Measurements from ENCODE around the gene ARHGAP44.
"Not testable (repeated sequence)": the region's sequence is repeated elsewhere in the genome, so short reads cannot be mapped to it uniquely, and the experiment has no call there.

The ARHGAP44 gene

DNA sequence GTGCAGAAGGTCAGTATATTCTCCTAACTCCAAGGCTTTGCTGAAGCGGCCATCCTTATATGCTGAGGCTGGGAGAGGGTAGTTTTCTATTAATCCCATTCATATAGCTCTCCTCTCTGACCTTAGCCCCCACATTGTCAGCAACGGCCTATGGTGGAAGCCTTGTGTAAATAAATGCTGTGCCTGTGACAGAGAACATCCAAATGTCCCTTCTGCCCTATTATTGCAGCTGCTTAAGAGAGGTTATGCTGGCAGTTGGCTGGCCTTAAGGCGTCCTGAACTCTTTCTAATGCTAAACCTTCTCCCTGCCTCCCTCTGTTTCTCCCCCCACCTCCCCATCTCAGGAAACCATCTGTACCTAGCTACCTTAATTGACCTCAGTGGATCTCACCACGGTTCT is 53.6 kb downstream of the ARHGAP44 start:
- DNase-seq (ENCODE audit: insufficient read length, low spot score) (no peak), FAIRE-seq (no peak)
- no peak for TF ChIP-seq POLR2AphosphoS5 (IDR thresholded peaks at IDR 0.05; ENCODE audit: low read depth, low read length)
- TF ChIP-seq POLR2A (IDR thresholded peaks at IDR 0.05; ENCODE audit: low read depth, low read length): no peak
- TF ChIP-seq POU2F2 (IDR thresholded peaks at IDR 0.05; ENCODE audit: low read depth, low read length): no peak
- no peak for TF ChIP-seq TAF1 (IDR thresholded peaks at IDR 0.05; ENCODE audit: low read depth, low read length)
- TF ChIP-seq PAX5 (IDR thresholded peaks at IDR 0.05; ENCODE audit: insufficient read depth, low read length, severe bottlenecking): no peak
- TF ChIP-seq SPI1 (IDR thresholded peaks at IDR 0.05; ENCODE audit: low read depth, low read length): no peak

DNA sequence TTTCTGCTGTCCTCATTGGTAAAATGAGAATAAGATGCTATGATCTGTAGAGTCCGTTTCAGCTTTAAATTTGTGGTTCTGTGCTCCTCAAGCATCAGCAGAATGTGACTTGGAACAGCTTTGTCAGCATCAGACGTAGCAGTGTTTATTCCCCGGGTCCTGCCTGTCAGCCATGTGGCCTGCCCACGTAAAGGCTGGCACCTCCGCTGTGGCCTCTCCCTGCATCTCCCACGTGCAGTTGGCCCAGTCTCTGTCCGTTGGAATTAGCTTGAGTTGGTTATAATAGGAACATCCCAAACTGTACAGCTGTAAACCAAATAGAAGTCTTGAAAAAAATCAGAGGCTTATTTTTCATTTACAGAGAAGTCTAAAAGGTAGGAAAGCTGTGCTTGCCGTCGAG is 61.7 kb downstream of the ARHGAP44 start:
- TF ChIP-seq POU2F2 (IDR thresholded peaks at IDR 0.05; ENCODE audit: low read depth, low read length) (no peak), PAX5 (IDR thresholded peaks at IDR 0.05; ENCODE audit: insufficient read depth, low read length, severe bottlenecking) (no peak), TAF1 (IDR thresholded peaks at IDR 0.05; ENCODE audit: low read depth, low read length) (no peak), SPI1 (IDR thresholded peaks at IDR 0.05; ENCODE audit: low read depth, low read length) (no peak), POLR2AphosphoS5 (IDR thresholded peaks at IDR 0.05; ENCODE audit: low read depth, low read length) (no peak), POLR2A (IDR thresholded peaks at IDR 0.05; ENCODE audit: low read depth, low read length) (no peak)
- DNase-seq (ENCODE audit: insufficient read length, low spot score) (no peak), FAIRE-seq (no peak)

DNA sequence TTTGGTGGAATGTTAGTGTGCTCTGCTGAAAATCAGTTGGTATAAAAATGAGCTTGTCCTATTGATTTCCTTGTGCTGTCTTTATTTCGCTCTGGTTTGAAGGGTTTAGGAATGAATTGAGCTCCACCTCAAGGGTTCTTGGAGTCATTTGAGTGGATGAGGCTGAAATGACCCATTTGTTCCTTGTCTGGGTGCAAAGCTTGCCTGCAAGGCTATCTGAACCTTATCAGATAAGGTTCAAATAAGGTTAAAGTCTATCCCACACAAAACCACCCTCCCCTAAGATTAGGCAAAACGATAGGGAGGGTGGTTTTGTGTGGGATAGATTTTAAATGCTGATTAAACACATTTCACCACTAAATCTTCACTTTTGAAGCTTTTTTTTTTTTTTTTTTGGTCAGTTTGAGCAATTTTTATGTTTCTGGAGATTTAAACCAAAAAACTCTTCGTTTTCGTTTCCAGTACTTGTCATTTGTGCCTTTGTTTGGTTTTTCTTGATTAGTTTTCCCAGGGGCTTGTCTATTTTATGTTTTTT is 62.7 kb downstream of the ARHGAP44 start:
- FAIRE-seq (no peak), DNase-seq (ENCODE audit: insufficient read length, low spot score) (no peak)
- TF ChIP-seq PAX5 (IDR thresholded peaks at IDR 0.05; ENCODE audit: insufficient read depth, low read length, severe bottlenecking) (no peak), POLR2AphosphoS5 (IDR thresholded peaks at IDR 0.05; ENCODE audit: low read depth, low read length) (no peak)

DNA sequence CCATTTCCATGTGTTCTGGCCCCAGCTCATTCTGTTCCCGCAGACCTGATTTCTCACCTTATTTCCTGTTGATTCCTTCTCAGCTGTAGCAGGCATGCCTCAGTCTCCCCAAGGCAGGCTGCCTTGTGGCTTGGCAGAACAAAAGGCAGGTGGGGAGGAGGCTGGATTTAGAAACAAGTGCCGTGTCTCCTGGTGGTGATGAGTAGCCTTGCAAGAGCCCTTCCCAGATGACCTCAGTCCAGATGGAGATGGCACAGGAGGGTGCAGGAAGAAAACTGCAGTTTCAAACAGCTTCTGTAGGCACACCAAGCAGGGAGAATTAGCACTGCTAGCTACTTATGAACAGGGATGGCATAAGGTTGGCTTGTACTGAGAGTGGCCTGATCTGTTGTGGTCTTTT is 64.6 kb downstream of the ARHGAP44 start:
- TF ChIP-seq POLR2AphosphoS5 (IDR thresholded peaks at IDR 0.05; ENCODE audit: low read depth, low read length): no peak
- TF ChIP-seq TAF1 (IDR thresholded peaks at IDR 0.05; ENCODE audit: low read depth, low read length): no peak
- no peak for TF ChIP-seq POLR2A (IDR thresholded peaks at IDR 0.05; ENCODE audit: low read depth, low read length)
- FAIRE-seq: no peak
- no peak for DNase-seq (ENCODE audit: insufficient read length, low spot score)

DNA sequence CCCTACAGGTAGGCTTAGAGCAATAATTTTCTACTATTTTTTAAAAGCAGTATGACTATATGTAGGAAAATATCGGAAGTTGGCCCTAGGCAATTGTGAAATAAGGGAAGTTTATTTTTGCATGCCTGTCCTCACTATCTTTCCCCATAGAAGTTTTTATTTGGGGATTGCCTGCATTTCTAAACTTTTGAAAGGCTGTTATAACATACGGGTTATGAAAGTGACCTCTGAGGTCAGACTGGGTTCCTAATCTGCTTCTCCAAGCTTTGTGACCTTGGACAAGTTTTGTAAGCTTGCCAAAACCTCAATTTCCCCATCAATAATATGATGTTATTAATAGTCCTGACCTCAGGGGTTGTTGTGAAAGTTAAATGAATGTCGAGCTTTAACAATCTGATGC is 67.1 kb downstream of the ARHGAP44 start:
- TF ChIP-seq POLR2A (IDR thresholded peaks at IDR 0.05; ENCODE audit: low read depth, low read length) (no peak), SPI1 (IDR thresholded peaks at IDR 0.05; ENCODE audit: low read depth, low read length) (no peak), TAF1 (IDR thresholded peaks at IDR 0.05; ENCODE audit: low read depth, low read length) (no peak), POLR2AphosphoS5 (IDR thresholded peaks at IDR 0.05; ENCODE audit: low read depth, low read length) (no peak)
- DNase-seq (ENCODE audit: insufficient read length, low spot score): no peak
- FAIRE-seq: no peak

DNA sequence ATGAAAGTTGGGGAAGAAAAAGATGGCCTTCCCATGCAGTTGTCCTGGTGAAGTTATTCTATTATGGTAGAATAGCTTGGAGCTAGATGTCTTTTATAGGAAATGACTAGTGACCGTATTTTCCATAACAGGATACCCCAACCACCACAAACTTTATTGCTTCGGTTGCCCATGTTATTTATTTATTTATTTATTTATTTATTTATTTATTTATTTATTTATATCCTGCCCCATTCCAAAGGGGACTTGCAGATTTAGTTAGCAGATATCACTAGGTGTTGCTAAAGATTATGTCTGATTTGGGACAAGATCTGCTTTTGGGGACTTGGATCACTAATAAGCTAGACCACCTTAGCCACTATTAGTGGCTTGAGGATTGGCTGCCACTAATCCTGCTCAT is 68.3 kb downstream of the ARHGAP44 start:
- TF ChIP-seq POLR2AphosphoS5 (IDR thresholded peaks at IDR 0.05; ENCODE audit: low read depth, low read length) (no peak), POLR2A (IDR thresholded peaks at IDR 0.05; ENCODE audit: low read depth, low read length) (no peak), TAF1 (IDR thresholded peaks at IDR 0.05; ENCODE audit: low read depth, low read length) (no peak), POU2F2 (IDR thresholded peaks at IDR 0.05; ENCODE audit: low read depth, low read length) (no peak), SPI1 (IDR thresholded peaks at IDR 0.05; ENCODE audit: low read depth, low read length) (no peak), PAX5 (IDR thresholded peaks at IDR 0.05; ENCODE audit: insufficient read depth, low read length, severe bottlenecking) (no peak)
- FAIRE-seq: no peak
- no peak for DNase-seq (ENCODE audit: insufficient read length, low spot score)

DNA sequence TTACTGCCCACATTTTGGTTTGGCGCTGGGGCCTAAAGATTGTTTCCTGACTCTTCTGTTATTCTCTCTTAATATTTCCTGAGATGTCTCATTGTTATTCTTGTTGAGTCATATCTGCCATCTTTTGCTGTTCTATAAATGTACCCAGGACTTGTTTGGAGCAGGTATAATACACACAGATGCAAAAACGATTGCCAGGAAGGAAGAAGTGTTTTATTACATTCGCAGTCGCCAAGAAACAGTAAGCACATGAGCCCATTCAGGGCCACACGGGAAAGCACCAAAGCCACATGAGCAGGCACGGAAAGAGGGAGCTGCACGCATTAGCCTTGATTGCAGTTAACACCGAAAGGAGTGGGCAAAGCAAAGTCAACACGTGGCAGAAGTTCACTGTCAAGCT is 70.2 kb downstream of the ARHGAP44 start:
- TF ChIP-seq POLR2A (IDR thresholded peaks at IDR 0.05; ENCODE audit: low read depth, low read length) (no peak), SPI1 (IDR thresholded peaks at IDR 0.05; ENCODE audit: low read depth, low read length) (no peak), TAF1 (IDR thresholded peaks at IDR 0.05; ENCODE audit: low read depth, low read length) (no peak), POLR2AphosphoS5 (IDR thresholded peaks at IDR 0.05; ENCODE audit: low read depth, low read length) (no peak), POU2F2 (IDR thresholded peaks at IDR 0.05; ENCODE audit: low read depth, low read length) (no peak), PAX5 (IDR thresholded peaks at IDR 0.05; ENCODE audit: insufficient read depth, low read length, severe bottlenecking) (no peak)
- FAIRE-seq (no peak), DNase-seq (ENCODE audit: insufficient read length, low spot score) (no peak)

DNA sequence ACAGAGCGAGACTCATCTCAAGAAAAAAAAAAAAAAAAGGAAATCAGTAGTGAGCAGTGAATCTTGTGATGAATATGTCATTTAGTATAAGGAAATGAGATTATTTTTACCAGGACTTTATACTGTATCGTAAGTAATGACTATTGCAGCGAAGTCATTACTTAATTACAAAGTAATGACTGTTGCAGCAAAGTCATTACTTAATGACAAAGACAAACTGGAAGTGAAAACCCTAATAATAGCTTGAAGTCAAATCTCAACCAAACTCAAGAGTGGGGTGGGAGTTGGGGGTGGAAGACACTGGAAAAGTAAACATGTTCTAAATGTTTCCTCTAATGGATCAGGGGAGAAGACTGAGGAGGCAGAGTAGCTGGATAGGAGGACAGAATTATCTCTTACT is 76.5 kb downstream of the ARHGAP44 start:
- DNase-seq (ENCODE audit: insufficient read length, low spot score) (no peak), FAIRE-seq (no peak)
- peak; percentile 60 for TF ChIP-seq SPI1 (IDR thresholded peaks at IDR 0.05; ENCODE audit: low read depth, low read length)
- no peak for TF ChIP-seq POLR2A (IDR thresholded peaks at IDR 0.05; ENCODE audit: low read depth, low read length)
- no peak for TF ChIP-seq TAF1 (IDR thresholded peaks at IDR 0.05; ENCODE audit: low read depth, low read length)
- TF ChIP-seq POU2F2 (IDR thresholded peaks at IDR 0.05; ENCODE audit: low read depth, low read length): no peak
- no peak for TF ChIP-seq PAX5 (IDR thresholded peaks at IDR 0.05; ENCODE audit: insufficient read depth, low read length, severe bottlenecking)
- no peak for TF ChIP-seq POLR2AphosphoS5 (IDR thresholded peaks at IDR 0.05; ENCODE audit: low read depth, low read length)

DNA sequence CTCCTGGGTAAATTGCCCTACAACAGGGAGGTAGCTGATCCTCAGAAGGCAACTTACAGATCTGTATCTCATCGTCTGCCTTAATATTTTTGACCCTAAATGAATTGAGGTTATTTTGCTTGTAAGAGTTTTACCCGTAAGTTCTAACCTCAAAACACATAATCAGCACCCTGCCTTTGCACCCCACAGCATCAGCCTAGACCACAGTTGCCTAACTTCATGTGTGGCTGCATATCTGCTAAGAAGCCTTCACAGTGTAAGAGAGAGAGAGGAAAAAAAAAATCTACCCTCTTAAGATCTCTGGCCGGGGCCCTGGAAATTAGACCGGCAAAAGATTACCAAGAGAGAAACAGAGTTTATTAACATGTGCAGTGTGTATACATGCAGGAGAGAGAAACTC is 76.9 kb downstream of the ARHGAP44 start:
- FAIRE-seq (no peak), DNase-seq (ENCODE audit: insufficient read length, low spot score) (no peak)
- TF ChIP-seq TAF1 (IDR thresholded peaks at IDR 0.05; ENCODE audit: low read depth, low read length): no peak
- TF ChIP-seq POLR2AphosphoS5 (IDR thresholded peaks at IDR 0.05; ENCODE audit: low read depth, low read length): no peak
- no peak for TF ChIP-seq SPI1 (IDR thresholded peaks at IDR 0.05; ENCODE audit: low read depth, low read length)
- TF ChIP-seq PAX5 (IDR thresholded peaks at IDR 0.05; ENCODE audit: insufficient read depth, low read length, severe bottlenecking): no peak
- no peak for TF ChIP-seq POLR2A (IDR thresholded peaks at IDR 0.05; ENCODE audit: low read depth, low read length)
- no peak for TF ChIP-seq POU2F2 (IDR thresholded peaks at IDR 0.05; ENCODE audit: low read depth, low read length)

DNA sequence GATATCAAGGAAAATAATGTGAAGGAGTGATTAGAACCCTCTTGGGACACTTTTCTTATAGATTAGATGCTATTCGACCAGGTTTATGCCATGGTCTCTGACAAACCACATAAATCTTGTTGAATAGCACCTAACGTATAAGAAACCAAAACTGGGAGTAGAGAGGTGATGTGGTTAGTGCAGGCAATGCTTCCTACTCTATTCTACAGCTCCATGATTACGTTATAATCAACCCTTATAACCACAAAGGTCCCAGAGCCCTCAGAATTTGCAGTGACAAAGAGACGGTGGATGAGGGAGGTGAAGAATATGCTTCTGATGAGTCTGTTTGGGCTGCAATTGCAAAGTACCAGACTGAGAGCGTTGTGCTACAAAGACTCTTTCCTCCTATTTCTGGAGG is 78.4 kb downstream of the ARHGAP44 start:
- DNase-seq (ENCODE audit: insufficient read length, low spot score) (no peak), FAIRE-seq (no peak)
- TF ChIP-seq POLR2A (IDR thresholded peaks at IDR 0.05; ENCODE audit: low read depth, low read length) (no peak), TAF1 (IDR thresholded peaks at IDR 0.05; ENCODE audit: low read depth, low read length) (no peak), PAX5 (IDR thresholded peaks at IDR 0.05; ENCODE audit: insufficient read depth, low read length, severe bottlenecking) (no peak), SPI1 (IDR thresholded peaks at IDR 0.05; ENCODE audit: low read depth, low read length) (no peak), POLR2AphosphoS5 (IDR thresholded peaks at IDR 0.05; ENCODE audit: low read depth, low read length) (no peak), POU2F2 (IDR thresholded peaks at IDR 0.05; ENCODE audit: low read depth, low read length) (no peak)

DNA sequence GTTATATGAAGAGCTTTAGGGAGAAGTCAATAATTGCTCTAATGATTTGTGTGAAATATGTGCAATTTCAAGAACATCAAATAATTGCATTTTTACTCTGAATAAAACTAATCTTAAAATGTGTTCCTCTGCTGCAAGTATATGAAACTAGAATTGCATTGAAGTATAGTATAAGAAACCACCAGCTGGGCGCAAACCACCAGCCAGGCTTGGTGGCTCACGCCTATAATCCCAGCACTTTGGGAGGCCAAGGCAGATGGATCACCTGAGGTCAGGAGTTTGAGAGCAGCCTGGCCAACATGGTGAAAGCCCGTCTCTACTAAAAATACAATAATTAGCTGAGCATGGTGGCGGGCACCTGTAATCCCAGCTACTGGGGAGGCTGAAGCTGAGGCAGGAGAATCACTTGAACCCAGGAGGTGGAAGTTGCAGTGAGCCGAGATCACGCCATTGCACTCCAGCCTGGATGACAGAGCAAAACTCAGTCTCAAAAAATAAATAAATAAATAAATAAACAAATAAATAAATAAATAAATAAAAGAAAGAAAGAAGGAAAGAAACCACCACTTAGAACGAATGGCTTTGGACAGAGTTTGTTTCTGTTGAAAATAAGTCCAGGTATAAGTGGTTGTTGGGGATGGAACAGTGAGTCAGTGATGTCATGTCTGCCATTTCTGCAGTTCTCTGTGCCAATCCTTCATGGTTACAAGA is 84.3 kb downstream of the ARHGAP44 start:
- not testable (repeated sequence) for DNase-seq (ENCODE audit: insufficient read length, low spot score); FAIRE-seq

Data from GM12891 (cell line).